ENCODE measurements around the gene GRIK2. TPM values are rescaled to one million over a fixed set of nuclear protein-coding genes. Genes with fewer than 3 reads are reported as not detected.
"Not testable (repeated sequence)": the region's sequence is repeated elsewhere in the genome, so short reads cannot be mapped to it uniquely, and the experiment has no call there.

Gene GRIK2
- total RNA-seq, 1 experiment from 2014 or later, result 0.97 TPM

- no peaks in the 10 kb centered on the region for H3K9me3 ChIP-seq (replicated peaks)
- H3K27ac ChIP-seq, result no peak overlapping the region
- no peak overlapping the region for H3K4me3 ChIP-seq
- H3K4me1 ChIP-seq (replicated peaks), result no peaks in the 10 kb centered on the region
- no peaks in the 10 kb centered on the region for H3K36me3 ChIP-seq
- no peaks in the 10 kb centered on the region for H3K27me3 ChIP-seq (replicated peaks)
- no peak for DNase-seq (ENCODE audit: low read depth in 1 of 2, low spot score in 2 of 2)
Observed at GRCh38 chr6:101605874-101606273, 212.4 kb downstream of the GRIK2 start.

- Histone ChIP-seq H3K9me3 (replicated peaks) (no peaks in the 10 kb centered on the region), H3K27ac (no peak overlapping the region), H3K36me3 (no peaks in the 10 kb centered on the region), H3K27me3 (replicated peaks) (no peaks in the 10 kb centered on the region), H3K4me3 (no peak overlapping the region), H3K4me1 (replicated peaks) (no peaks in the 10 kb centered on the region)
- no peak for DNase-seq (ENCODE audit: low read depth in 1 of 2, low spot score in 2 of 2)
Observed at GRCh38 chr6:101607111-101607690, 213.7 kb downstream of the GRIK2 start.

GRCh38 chr6:101608703-101609102, 215.2 kb downstream of the GRIK2 start:
- DNase-seq (ENCODE audit: low read depth in 1 of 2, low spot score in 2 of 2), result no peak
- Histone ChIP-seq H3K27ac (no peak overlapping the region), H3K9me3 (replicated peaks) (no peaks in the 10 kb centered on the region), H3K27me3 (replicated peaks) (no peaks in the 10 kb centered on the region), H3K4me1 (replicated peaks) (no peaks in the 10 kb centered on the region), H3K36me3 (no peaks in the 10 kb centered on the region), H3K4me3 (no peak overlapping the region)

GRCh38 chr6:101613556-101613955, 220.0 kb downstream of the GRIK2 start:
- Histone ChIP-seq H3K27ac (no peak overlapping the region), H3K9me3 (replicated peaks) (no peaks in the 10 kb centered on the region), H3K27me3 (replicated peaks) (no peaks in the 10 kb centered on the region), H3K4me3 (no peak overlapping the region), H3K4me1 (replicated peaks) (no peaks in the 10 kb centered on the region), H3K36me3 (no peaks in the 10 kb centered on the region)
- no peak for DNase-seq (ENCODE audit: low read depth in 1 of 2, low spot score in 2 of 2)

- DNase-seq (ENCODE audit: low read depth in 1 of 2, low spot score in 2 of 2), result peak in 1 of 2 experiments; percentile 15
- H3K4me1 ChIP-seq (replicated peaks), result no peaks in the 10 kb centered on the region
- no peaks in the 10 kb centered on the region for H3K36me3 ChIP-seq
- no peak overlapping the region for H3K4me3 ChIP-seq
- H3K27me3 ChIP-seq (replicated peaks), result no peaks in the 10 kb centered on the region
- H3K9me3 ChIP-seq (replicated peaks), result no peaks in the 10 kb centered on the region
- H3K27ac ChIP-seq, result no peak overlapping the region
Observed at GRCh38 chr6:101614774-101615173, 221.3 kb downstream of the GRIK2 start.

- no peaks in the 10 kb centered on the region for H3K27me3 ChIP-seq (replicated peaks)
- H3K9me3 ChIP-seq (replicated peaks), result no peaks in the 10 kb centered on the region
- no peak for DNase-seq (ENCODE audit: low read depth in 1 of 2, low spot score in 2 of 2)
Observed at GRCh38 chr6:101626269-101626668, 232.8 kb downstream of the GRIK2 start.

GRCh38 chr6:101630941-101631340, 237.4 kb downstream of the GRIK2 start:
- Histone ChIP-seq H3K9me3 (replicated peaks) (no peaks in the 10 kb centered on the region), H3K27ac (no peak overlapping the region)
- no peak for DNase-seq (ENCODE audit: low read depth in 1 of 2, low spot score in 2 of 2)

More at GRCh38 chr6:101626269-101626668, 232.8 kb downstream of the GRIK2 start:
- Histone ChIP-seq H3K27ac (no peak overlapping the region), H3K4me3 (no peak overlapping the region), H3K4me1 (replicated peaks) (no peaks in the 10 kb centered on the region), H3K36me3 (no peaks in the 10 kb centered on the region)

GRCh38 chr6:101633081-101633480, 239.6 kb downstream of the GRIK2 start:
- no peak overlapping the region for H3K4me3 ChIP-seq
- no peak for DNase-seq (ENCODE audit: low read depth in 1 of 2, low spot score in 2 of 2)
- H3K4me1 ChIP-seq (replicated peaks), result no peaks in the 10 kb centered on the region
- no peaks in the 10 kb centered on the region for H3K27me3 ChIP-seq (replicated peaks)
- H3K36me3 ChIP-seq, result no peaks in the 10 kb centered on the region
- H3K9me3 ChIP-seq (replicated peaks), result no peaks in the 10 kb centered on the region
- no peak overlapping the region for H3K27ac ChIP-seq

More at GRCh38 chr6:101630941-101631340, 237.4 kb downstream of the GRIK2 start:
- no peaks in the 10 kb centered on the region for H3K4me1 ChIP-seq (replicated peaks)
- no peak overlapping the region for H3K4me3 ChIP-seq
- H3K36me3 ChIP-seq, result no peaks in the 10 kb centered on the region
- H3K27me3 ChIP-seq (replicated peaks), result no peaks in the 10 kb centered on the region

- not testable (repeated sequence) for DNase-seq (ENCODE audit: low read depth in 1 of 2, low spot score in 2 of 2); H3K36me3 ChIP-seq; H3K27me3 ChIP-seq (replicated peaks); H3K4me3 ChIP-seq; H3K9me3 ChIP-seq (replicated peaks); H3K4me1 ChIP-seq (replicated peaks); H3K27ac ChIP-seq
Observed at GRCh38 chr6:101638865-101639264, 245.4 kb downstream of the GRIK2 start.

GRCh38 chr6:101640131-101640530, 246.6 kb downstream of the GRIK2 start:
- H3K27me3 ChIP-seq (replicated peaks), result no peaks in the 10 kb centered on the region
- no peak for DNase-seq (ENCODE audit: low read depth in 1 of 2, low spot score in 2 of 2)

GRCh38 chr6:101645770-101646169, 252.3 kb downstream of the GRIK2 start:
- no peak overlapping the region for H3K4me3 ChIP-seq
- no peaks in the 10 kb centered on the region for H3K9me3 ChIP-seq (replicated peaks)
- H3K36me3 ChIP-seq, result no peaks in the 10 kb centered on the region
- H3K27me3 ChIP-seq (replicated peaks), result no peaks in the 10 kb centered on the region
- no peak overlapping the region for H3K27ac ChIP-seq
- no peaks in the 10 kb centered on the region for H3K4me1 ChIP-seq (replicated peaks)
- no peak for DNase-seq (ENCODE audit: low read depth in 1 of 2, low spot score in 2 of 2)

More at GRCh38 chr6:101640131-101640530, 246.6 kb downstream of the GRIK2 start:
- Histone ChIP-seq H3K27ac (no peak overlapping the region), H3K4me1 (replicated peaks) (no peaks in the 10 kb centered on the region), H3K36me3 (no peaks in the 10 kb centered on the region), H3K4me3 (no peak overlapping the region), H3K9me3 (replicated peaks) (no peaks in the 10 kb centered on the region)

- Histone ChIP-seq H3K9me3 (replicated peaks) (no peaks in the 10 kb centered on the region), H3K36me3 (no peaks in the 10 kb centered on the region), H3K4me3 (no peak overlapping the region), H3K4me1 (replicated peaks) (no peaks in the 10 kb centered on the region), H3K27me3 (replicated peaks) (no peaks in the 10 kb centered on the region), H3K27ac (no peak overlapping the region)
- DNase-seq (ENCODE audit: low read depth in 1 of 2, low spot score in 2 of 2), result no peak
Observed at GRCh38 chr6:101650402-101651100, 257.0 kb downstream of the GRIK2 start.

- no peak overlapping the region for H3K27ac ChIP-seq
Observed at GRCh38 chr6:101652079-101652478, 258.6 kb downstream of the GRIK2 start.

GRCh38 chr6:101655109-101655508, 261.6 kb downstream of the GRIK2 start:
- Histone ChIP-seq H3K27me3 (replicated peaks) (no peaks in the 10 kb centered on the region), H3K4me3 (no peak overlapping the region), H3K27ac (no peak overlapping the region), H3K9me3 (replicated peaks) (no peaks in the 10 kb centered on the region), H3K36me3 (no peaks in the 10 kb centered on the region), H3K4me1 (replicated peaks) (no peaks in the 10 kb centered on the region)
- DNase-seq (ENCODE audit: low read depth in 1 of 2, low spot score in 2 of 2), result no peak

More at GRCh38 chr6:101652079-101652478, 258.6 kb downstream of the GRIK2 start:
- Histone ChIP-seq H3K36me3 (no peaks in the 10 kb centered on the region), H3K27me3 (replicated peaks) (no peaks in the 10 kb centered on the region), H3K4me3 (no peak overlapping the region), H3K4me1 (replicated peaks) (no peaks in the 10 kb centered on the region), H3K9me3 (replicated peaks) (no peaks in the 10 kb centered on the region)
- no peak for DNase-seq (ENCODE audit: low read depth in 1 of 2, low spot score in 2 of 2)
